A673 (cell line): ENCODE measurements around the gene TMEM74B. TPM values are rescaled to one million over a fixed set of nuclear protein-coding genes. Genes with fewer than 3 reads are reported as not detected.

Experiments
- BruUV-seq: library from RNA; stranded (reverse); fragments of 400-500 nt; replicated peaks from 2 replicates; lab custom pipeline; 2021; lab: Mats Ljungman, UMichigan
- CTCF ChIA-PET: fragments of 300-600 bp; sonication (Branson Sonifier 250); formaldehyde crosslinking; loops from one replicate; lab custom pipeline; 2022; ENCODE audit warnings: antibody characterized with exemption; lab: Charles Lee
- POLR2A ChIA-PET: fragments of 300-600 bp; sonication (Branson Sonifier 250); formaldehyde crosslinking; loops from one replicate; lab custom pipeline; 2022; ENCODE audit warnings: antibody characterized with exemption; ENCODE audit not compliant: low non-redundant PET; lab: Charles Lee
- DNase-seq: peaks from one replicate; pipeline ENCODE4 v3.0.0-alpha.2; 2015; ENCODE audit warnings: low spot score
- H3K27ac ChIP-seq: fragments of 200-600 bp; sonication (generic); 2 replicates; pipeline ENCODE4 v1.5.1; 2016; ENCODE audit warnings: mixed run types, low read depth, mild to moderate bottlenecking, mixed read lengths, antibody characterized with exemption, low read length; ENCODE audit not compliant: poor library complexity, severe bottlenecking
- H3K27me3 ChIP-seq: fragments of 200-600 bp; sonication (generic); replicated peaks from 2 replicates; pipeline ENCODE4 v1.6.1; 2017; ENCODE audit warnings: mixed run types, low read depth, mild to moderate bottlenecking, mixed read lengths, antibody characterized with exemption, low read length; ENCODE audit not compliant: insufficient read depth, poor library complexity
- H3K36me3 ChIP-seq: fragments of 200-600 bp; sonication (generic); 2 replicates; pipeline ENCODE4 v1.6.1; 2016; ENCODE audit warnings: mixed run types, mild to moderate bottlenecking, mixed read lengths, antibody characterized with exemption, low read length; ENCODE audit not compliant: insufficient read depth, poor library complexity, severe bottlenecking
- H3K4me1 ChIP-seq: fragments of 200-600 bp; sonication (generic); 2 replicates; pipeline ENCODE4 v1.6.1; 2017; ENCODE audit warnings: mixed run types, mild to moderate bottlenecking, mixed read lengths, antibody characterized with exemption, low read length; ENCODE audit not compliant: insufficient read depth, poor library complexity, severe bottlenecking
- H3K4me3 ChIP-seq: fragments of 200-600 bp; sonication (generic); 2 replicates; pipeline ENCODE4 v1.5.1; 2016; ENCODE audit warnings: low read depth, mixed run types, mild to moderate bottlenecking, mixed read lengths, low read length; ENCODE audit not compliant: poor library complexity, severe bottlenecking
- H3K9me3 ChIP-seq: fragments of 200-600 bp; sonication (generic); 2 replicates; pipeline ENCODE4 v1.6.1; 2016; ENCODE audit warnings: mixed run types, low read depth, mild to moderate bottlenecking, mixed read lengths, antibody characterized with exemption, low read length; ENCODE audit not compliant: poor library complexity, severe bottlenecking
- EZH2 ChIP-seq: fragments of 200-600 bp; sonication (generic); IDR thresholded peaks from 2 replicates; pipeline ENCODE4 v1.6.1; 2017; ENCODE audit warnings: borderline replicate concordance, low read depth, mild to moderate bottlenecking, mixed read lengths, antibody characterized with exemption, low read length; ENCODE audit not compliant: poor library complexity, severe bottlenecking
- intact Hi-C: fragments of 100-400 bp; cut with micrococcal nuclease; formaldehyde crosslinking; loops from one replicate; pipeline ENCODE4 v1.10.0; 2022; ENCODE audit not compliant: unreplicated experiment
- total RNA-seq: library from RNA; stranded (reverse); gene quantifications from 2 replicates; pipeline ENCODE4 v1.2.3, GENCODE V29; 2021
- TF ChIP-seq, protein P1 (sequence below): fragments of 300-800, 200-600 bp; sonication (generic); conservative IDR thresholded peaks from 2 replicates; pipeline ENCODE4 v1.5.1; 2017; ENCODE audit warnings: low read depth, mild to moderate bottlenecking, antibody characterized with exemption, low read length, moderate library complexity, mixed read lengths

TMEM74B gene
- total RNA-seq, 1 experiment from 2014 or later: not detected

DNA sequence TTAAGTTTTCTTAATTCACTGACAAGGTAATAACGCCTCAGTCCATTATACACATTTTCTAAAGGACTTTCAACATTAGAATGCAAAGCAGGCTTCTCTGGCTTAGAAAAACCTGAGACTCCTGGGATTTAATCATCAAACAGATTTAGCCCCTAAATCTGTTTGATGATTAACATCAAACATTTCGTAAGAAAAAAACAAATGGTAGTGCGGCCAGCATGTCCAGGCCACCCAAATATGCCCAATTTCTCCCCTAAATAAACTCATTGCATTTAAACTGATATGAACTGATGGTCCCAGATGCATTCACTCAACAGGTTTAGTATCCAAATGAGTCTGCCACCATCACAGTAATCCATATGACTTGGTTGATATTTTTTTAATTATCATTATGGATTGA lies 6.2 kb downstream of the TMEM74B start:
- no peak overlapping the region for H3K27ac ChIP-seq
- intact Hi-C loops: no loop called here
- no TSS peak for BruUV-seq
- no peak overlapping the region for H3K4me3 ChIP-seq
- CTCF ChIA-PET: no interaction called here
- H3K36me3 ChIP-seq: no peaks in the 10 kb centered on the region
- POLR2A ChIA-PET: no interaction called here
- DNase-seq: no peak
- H3K4me1 ChIP-seq: no peaks in the 10 kb centered on the region
- TF ChIP-seq, protein P1, sequence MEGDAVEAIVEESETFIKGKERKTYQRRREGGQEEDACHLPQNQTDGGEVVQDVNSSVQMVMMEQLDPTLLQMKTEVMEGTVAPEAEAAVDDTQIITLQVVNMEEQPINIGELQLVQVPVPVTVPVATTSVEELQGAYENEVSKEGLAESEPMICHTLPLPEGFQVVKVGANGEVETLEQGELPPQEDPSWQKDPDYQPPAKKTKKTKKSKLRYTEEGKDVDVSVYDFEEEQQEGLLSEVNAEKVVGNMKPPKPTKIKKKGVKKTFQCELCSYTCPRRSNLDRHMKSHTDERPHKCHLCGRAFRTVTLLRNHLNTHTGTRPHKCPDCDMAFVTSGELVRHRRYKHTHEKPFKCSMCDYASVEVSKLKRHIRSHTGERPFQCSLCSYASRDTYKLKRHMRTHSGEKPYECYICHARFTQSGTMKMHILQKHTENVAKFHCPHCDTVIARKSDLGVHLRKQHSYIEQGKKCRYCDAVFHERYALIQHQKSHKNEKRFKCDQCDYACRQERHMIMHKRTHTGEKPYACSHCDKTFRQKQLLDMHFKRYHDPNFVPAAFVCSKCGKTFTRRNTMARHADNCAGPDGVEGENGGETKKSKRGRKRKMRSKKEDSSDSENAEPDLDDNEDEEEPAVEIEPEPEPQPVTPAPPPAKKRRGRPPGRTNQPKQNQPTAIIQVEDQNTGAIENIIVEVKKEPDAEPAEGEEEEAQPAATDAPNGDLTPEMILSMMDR: no peak
- TF ChIP-seq EZH2: no peak
- peaks cover 10% of the 10 kb centered on the region for H3K27me3 ChIP-seq
- H3K9me3 ChIP-seq: no peaks in the 10 kb centered on the region

DNA sequence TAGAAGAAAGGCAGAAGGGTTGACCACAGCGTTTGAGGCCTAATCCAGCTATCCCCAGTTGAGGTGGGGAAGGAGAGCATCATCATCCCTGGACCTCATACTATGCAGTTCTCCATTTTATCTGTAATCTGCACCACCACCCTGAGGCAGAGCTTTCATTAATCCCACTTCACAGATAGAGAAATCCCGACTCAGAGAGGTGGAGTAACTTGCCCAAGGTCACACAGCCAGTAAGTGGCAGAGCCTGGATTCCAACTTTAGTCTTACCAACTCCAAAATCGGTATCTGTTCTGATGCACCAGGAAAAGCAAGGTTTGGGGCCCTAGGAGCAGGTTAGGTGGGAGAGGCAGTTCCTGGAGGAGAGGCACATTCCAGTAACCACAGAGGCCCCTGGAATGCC lies 6.7 kb downstream of the TMEM74B start:
- no peaks in the 10 kb centered on the region for H3K36me3 ChIP-seq
- no peak for DNase-seq
- POLR2A ChIA-PET: no interaction called here
- no peak overlapping the region for H3K4me3 ChIP-seq
- H3K27ac ChIP-seq: no peak overlapping the region
- no TSS peak for BruUV-seq
- H3K9me3 ChIP-seq: no peaks in the 10 kb centered on the region
- no peak for TF ChIP-seq EZH2
- TF ChIP-seq, protein P1: no peak
- CTCF ChIA-PET: no interaction called here
- peaks cover 5% of the 10 kb centered on the region for H3K27me3 ChIP-seq
- no peaks in the 10 kb centered on the region for H3K4me1 ChIP-seq
- intact Hi-C loops: no loop called here

DNA sequence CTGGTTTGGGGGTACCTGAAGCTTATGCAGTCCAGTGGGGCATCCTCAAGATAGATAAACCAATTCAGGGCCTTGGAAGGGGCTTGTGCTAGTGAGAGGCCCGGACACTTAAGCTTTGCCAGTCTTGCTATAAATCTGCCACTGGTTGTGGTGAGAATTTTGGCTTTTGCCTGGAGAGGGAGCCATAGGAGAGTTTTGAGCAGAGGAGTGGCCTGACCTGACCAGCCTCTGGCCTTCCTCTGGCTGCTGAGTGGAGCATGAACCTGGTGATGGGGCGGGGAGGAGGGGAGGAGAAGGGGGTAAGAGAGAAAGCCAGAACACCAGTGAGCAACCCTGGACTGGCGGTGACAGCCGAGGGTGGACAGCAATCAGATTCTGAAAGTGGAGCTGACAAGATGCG lies 7.1 kb downstream of the TMEM74B start:
- Histone ChIP-seq H3K4me3 (no peak overlapping the region), H3K36me3 (no peaks in the 10 kb centered on the region), H3K27me3 (peaks cover under 1% of the 10 kb centered on the region), H3K9me3 (no peaks in the 10 kb centered on the region), H3K4me1 (no peaks in the 10 kb centered on the region), H3K27ac (no peak overlapping the region)
- DNase-seq: no peak
- intact Hi-C loops: no loop called here
- BruUV-seq: no TSS peak
- POLR2A ChIA-PET: no interaction called here
- CTCF ChIA-PET: no interaction called here
- TF ChIP-seq EZH2: no peak
- TF ChIP-seq, protein P1: no peak
